Body of pancreas (tissue), 4 donors: ENCODE results near the gene FBXO21. TPM values are rescaled to one million over a fixed set of nuclear protein-coding genes. Genes with fewer than 3 reads are reported as not detected.
"Not testable (repeated sequence)": the region's sequence is repeated elsewhere in the genome, so short reads cannot be mapped to it uniquely, and the experiment has no call there.

ENCODE experiments used
- ATAC-seq: fragments of 150-250 bp; one replicate; pipeline ENCODE4 v1.9.1; 2016
- DNase-seq, 4 donors: peaks; one replicate each; pipeline ENCODE4 v3.0.0-alpha.2; 2019
- H3K27ac ChIP-seq, 4 donors: fragments of 200-600 bp; sonication (generic); 1 replicate in 3 of 4; 2 replicates in 1 of 4; pipeline versions ENCODE4 v1.5.1 to v1.6.1; 2016 to 2019; ENCODE audit warnings: mild to moderate bottlenecking in 1 of 4, mixed read lengths in 1 of 4, moderate library complexity in 1 of 4
- H3K27me3 ChIP-seq, 2 donors: fragments of 200-600 bp; sonication (generic); one replicate each; pipeline ENCODE4 v1.6.0; 2016; ENCODE audit warnings: mild to moderate bottlenecking in 1 of 2
- H3K36me3 ChIP-seq, 2 donors: fragments of 200-600 bp; sonication (generic); replicated peaks in 1 of 2; 2 replicates each; pipeline ENCODE4 v1.5.1; 2016; ENCODE audit warnings: low read depth in 2 of 2; ENCODE audit not compliant: insufficient read depth in 1 of 2
- H3K4me1 ChIP-seq: fragments of 200-600 bp; sonication (generic); one replicate; pipeline ENCODE4 v1.6.0; 2016
- H3K4me3 ChIP-seq, 2 donors: fragments of 200-600 bp; sonication (generic); 1 replicate in 1 of 2; 2 replicates in 1 of 2; pipeline ENCODE4 v1.5.1; 2016 to 2019
- H3K9me3 ChIP-seq, 3 donors: fragments of 200-600 bp; sonication (generic); 1 replicate in 2 of 3; 2 replicates in 1 of 3; pipeline ENCODE4 v1.5.1; 2016
- POLR2A ChIP-seq, 3 donors: fragments of 450-650 bp; IDR thresholded peaks; one replicate each; pipeline ENCODE4 v1.6.1; 2016; ENCODE audit warnings: antibody characterized with exemption in 3 of 3, mild to moderate bottlenecking in 2 of 3
- WGBS, 2 donors: methylation state at CpG; one replicate each; pipeline ENCODE4 v1.1.5; 2017; 5-methylcytosine and 5-hydroxymethylcytosine counted together
- intact Hi-C: fragments of 100-400 bp; cut with DNase I; formaldehyde crosslinking; loops from one replicate; pipeline ENCODE4 v1.15.1; 2023
- total RNA-seq, 2 donors: library from RNA; depleted of rRNA; stranded (reverse); fragments of >200 nt; gene quantifications; one replicate each; pipeline ENCODE4 v1.1.0, GENCODE V29; 2016
- TF ChIP-seq, protein P1 (sequence below), 7 experiments: fragments of 450-650 bp in 4 of 7; fragments of 200-600 bp in 3 of 7; sonication (generic) in 3 of 7; IDR thresholded peaks; one replicate each; pipeline ENCODE4 v1.5.1; 2016 to 2019; ENCODE audit warnings: antibody characterized with exemption in 7 of 7

Gene FBXO21
- total RNA-seq, 2 donors from 2014 or later = 43.6 to 76.5 TPM

GRCh38 chr12:117231750-117232149 is 41.5 kb upstream of the FBXO21 start:
- no peaks in the 10 kb centered on the region for H3K4me1 ChIP-seq
- no peak overlapping the region for H3K27ac ChIP-seq
- TF ChIP-seq, protein P1, sequence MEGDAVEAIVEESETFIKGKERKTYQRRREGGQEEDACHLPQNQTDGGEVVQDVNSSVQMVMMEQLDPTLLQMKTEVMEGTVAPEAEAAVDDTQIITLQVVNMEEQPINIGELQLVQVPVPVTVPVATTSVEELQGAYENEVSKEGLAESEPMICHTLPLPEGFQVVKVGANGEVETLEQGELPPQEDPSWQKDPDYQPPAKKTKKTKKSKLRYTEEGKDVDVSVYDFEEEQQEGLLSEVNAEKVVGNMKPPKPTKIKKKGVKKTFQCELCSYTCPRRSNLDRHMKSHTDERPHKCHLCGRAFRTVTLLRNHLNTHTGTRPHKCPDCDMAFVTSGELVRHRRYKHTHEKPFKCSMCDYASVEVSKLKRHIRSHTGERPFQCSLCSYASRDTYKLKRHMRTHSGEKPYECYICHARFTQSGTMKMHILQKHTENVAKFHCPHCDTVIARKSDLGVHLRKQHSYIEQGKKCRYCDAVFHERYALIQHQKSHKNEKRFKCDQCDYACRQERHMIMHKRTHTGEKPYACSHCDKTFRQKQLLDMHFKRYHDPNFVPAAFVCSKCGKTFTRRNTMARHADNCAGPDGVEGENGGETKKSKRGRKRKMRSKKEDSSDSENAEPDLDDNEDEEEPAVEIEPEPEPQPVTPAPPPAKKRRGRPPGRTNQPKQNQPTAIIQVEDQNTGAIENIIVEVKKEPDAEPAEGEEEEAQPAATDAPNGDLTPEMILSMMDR (IDR thresholded peaks at IDR 0.05) = no peak
- TF ChIP-seq POLR2A (IDR thresholded peaks at IDR 0.05) = no peak
- H3K9me3 ChIP-seq = no peaks in the 10 kb centered on the region
- H3K36me3 ChIP-seq = no peaks in the 10 kb centered on the region
- ATAC-seq = no peak
- intact Hi-C loops = no loop called here
- DNase-seq = no peak
- 91 to 97% methylated on average over 10 to 11 of the region's 11 CpGs for WGBS, 2 donors
- no peak overlapping the region for H3K4me3 ChIP-seq
- H3K27me3 ChIP-seq = no peaks in the 10 kb centered on the region

GRCh38 chr12:117228239-117228638 is 38.0 kb upstream of the FBXO21 start:
- intact Hi-C loops = no loop called here
- DNase-seq (no peak), ATAC-seq (no peak)
- H3K36me3 ChIP-seq = no peaks in the 10 kb centered on the region
- H3K9me3 ChIP-seq = no peaks in the 10 kb centered on the region
- no peak overlapping the region for H3K4me3 ChIP-seq
- WGBS, 2 donors = 67 to 77% methylated on average over 2 of the region's 2 CpGs
- no peak for TF ChIP-seq POLR2A (IDR thresholded peaks at IDR 0.05)
- TF ChIP-seq, protein P1 (IDR thresholded peaks at IDR 0.05) = no peak
- no peaks in the 10 kb centered on the region for H3K4me1 ChIP-seq
- H3K27ac ChIP-seq = no peak overlapping the region
- H3K27me3 ChIP-seq = no peaks in the 10 kb centered on the region

DNA sequence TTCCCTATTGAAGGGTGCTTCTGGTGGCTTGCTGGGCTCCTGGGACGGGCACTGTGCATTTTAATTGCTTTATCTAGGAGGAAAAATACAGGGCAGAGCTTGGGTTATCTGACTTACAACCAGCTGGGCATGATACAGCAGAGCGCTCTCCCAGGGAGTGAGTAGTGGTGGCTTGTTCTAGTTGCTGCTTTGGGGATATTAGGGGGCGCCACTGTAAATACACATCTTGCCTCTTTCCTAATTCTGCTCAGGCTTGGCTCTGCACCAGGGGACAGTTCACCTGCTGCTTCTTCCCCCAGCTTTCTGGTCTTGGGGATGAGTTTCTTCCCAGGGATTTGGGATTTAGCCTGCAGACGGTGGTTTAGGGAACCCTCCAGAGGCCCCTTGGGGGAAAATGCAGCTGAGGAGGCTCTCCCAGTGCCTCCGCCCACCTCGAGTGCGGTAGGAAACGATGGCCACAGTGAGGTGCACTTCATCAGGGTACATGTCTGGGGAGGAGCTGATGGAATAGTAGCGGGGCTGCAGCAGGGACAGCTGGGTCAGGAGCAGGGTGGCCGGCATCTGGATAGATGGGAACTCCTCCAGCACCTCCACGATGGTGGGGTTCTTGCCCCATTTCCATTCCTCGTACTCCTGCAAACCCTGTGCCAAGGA is 36.9 kb upstream of the FBXO21 start:
- WGBS, 2 donors = 64 to 83% methylated on average over 4 to 12 of the region's 12 CpGs
- Histone ChIP-seq H3K36me3 (no peaks in the 10 kb centered on the region), H3K4me1 (no peaks in the 10 kb centered on the region), H3K27ac (no peak overlapping the region), H3K4me3 (no peak overlapping the region), H3K9me3 (no peaks in the 10 kb centered on the region), H3K27me3 (no peaks in the 10 kb centered on the region)
- no peak for TF ChIP-seq POLR2A (IDR thresholded peaks at IDR 0.05)
- TF ChIP-seq, protein P1 (IDR thresholded peaks at IDR 0.05) = no peak
- intact Hi-C loops = no loop called here
- DNase-seq (no peak), ATAC-seq (no peak)

GRCh38 chr12:117226505-117226904 is 36.2 kb upstream of the FBXO21 start:
- Histone ChIP-seq H3K4me1 (no peaks in the 10 kb centered on the region), H3K36me3 (no peaks in the 10 kb centered on the region), H3K27me3 (no peaks in the 10 kb centered on the region), H3K4me3 (no peak overlapping the region), H3K9me3 (no peaks in the 10 kb centered on the region), H3K27ac (no peak overlapping the region)
- DNase-seq = no peak
- 86 to 97% methylated on average over 3 to 10 of the region's 10 CpGs for WGBS, 2 donors
- intact Hi-C loops = no loop called here
- ATAC-seq = no peak
- no peak for TF ChIP-seq POLR2A (IDR thresholded peaks at IDR 0.05)
- TF ChIP-seq, protein P1 (IDR thresholded peaks at IDR 0.05) = no peak

DNA sequence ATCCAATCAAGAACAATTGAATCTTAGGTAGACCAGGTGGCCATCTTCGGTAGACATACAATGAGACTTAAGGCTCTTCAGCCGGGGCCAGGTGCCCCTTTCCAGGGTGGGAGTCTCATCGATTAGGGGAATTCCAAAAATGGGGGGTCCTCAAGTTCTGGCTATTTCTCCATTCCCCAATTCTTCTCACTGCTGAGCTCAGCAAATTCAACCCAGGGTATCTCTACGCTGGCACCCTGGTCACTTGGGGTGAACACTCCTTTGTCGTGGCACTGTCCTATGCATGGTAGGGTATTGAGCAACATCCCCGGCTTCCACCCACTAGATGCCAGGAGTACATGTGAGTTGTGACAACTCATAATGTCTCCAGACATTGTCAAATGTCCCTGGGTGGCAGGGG is 34.9 kb upstream of the FBXO21 start:
- no peaks in the 10 kb centered on the region for H3K4me1 ChIP-seq
- H3K9me3 ChIP-seq = no peaks in the 10 kb centered on the region
- DNase-seq (no peak), ATAC-seq (no peak)
- intact Hi-C loops = no loop called here
- TF ChIP-seq, protein P1 (IDR thresholded peaks at IDR 0.05) = no peak
- TF ChIP-seq POLR2A (IDR thresholded peaks at IDR 0.05) = no peak
- H3K4me3 ChIP-seq = no peak overlapping the region
- no peaks in the 10 kb centered on the region for H3K36me3 ChIP-seq
- H3K27me3 ChIP-seq = no peaks in the 10 kb centered on the region
- WGBS, 2 donors = 84 to 92% methylated on average over 6 of the region's 6 CpGs
- no peak overlapping the region for H3K27ac ChIP-seq

- H3K36me3 ChIP-seq, DNase-seq, H3K4me1 ChIP-seq, intact Hi-C loops, H3K27me3 ChIP-seq, H3K9me3 ChIP-seq, ATAC-seq, H3K4me3 ChIP-seq, H3K27ac ChIP-seq: not testable (repeated sequence)
- WGBS, 2 donors = 82 to 88% methylated on average over 5 of the region's 5 CpGs
Measured at GRCh38 chr12:117220947-117221346, 30.7 kb upstream of the FBXO21 start.
